Kidney epithelial cell (primary cell): ENCODE measurements around the gene ZSWIM3. TPM values are rescaled to one million over a fixed set of nuclear protein-coding genes. Genes with fewer than 3 reads are reported as not detected.

Experiments
- DNase-seq: peaks from one replicate; pipeline ENCODE4 v3.0.0-alpha.2; 2010; ENCODE audit warnings: low read depth
- H3K27me3 ChIP-seq: 2 replicates; pipeline ENCODE4 v1.6.0; 2011; ENCODE audit warnings: low read length; ENCODE audit not compliant: control insufficient read depth, insufficient read depth
- H3K36me3 ChIP-seq: 2 replicates; pipeline ENCODE4 v1.5.1; 2011; ENCODE audit warnings: low read length; ENCODE audit not compliant: control insufficient read depth, insufficient read depth
- H3K4me3 ChIP-seq: 2 replicates; pipeline ENCODE4 v1.5.1; 2011; ENCODE audit warnings: low read depth, mild to moderate bottlenecking, control low read depth, low read length
- CTCF ChIP-seq: IDR thresholded peaks from 2 replicates; pipeline ENCODE4 v1.5.1; 2011; ENCODE audit warnings: mild to moderate bottlenecking, moderate library complexity, low read length, control low read depth, inconsistent platforms; ENCODE audit not compliant: insufficient read depth, poor library complexity, severe bottlenecking
- total RNA-seq: library from RNA; depleted of rRNA; stranded (reverse); fragments of >200 nt; gene quantifications from 2 replicates; pipeline ENCODE4 v1.2.3, GENCODE V29; 2015

ZSWIM3 gene
- total RNA-seq, 1 donor from 2014 or later, result 4.7 TPM

GRCh38 chr20:45822857-45823256 is 34.6 kb upstream of the ZSWIM3 start:
- H3K36me3 ChIP-seq, result no peaks in the 10 kb centered on the region
- peaks cover 18% of the 10 kb centered on the region for H3K27me3 ChIP-seq
- DNase-seq, result no peak
- H3K4me3 ChIP-seq, result no peak overlapping the region
- TF ChIP-seq CTCF, result peak; percentile 1

GRCh38 chr20:45823949-45824835 is 33.2 kb upstream of the ZSWIM3 start:
- DNase-seq, result no peak
- Histone ChIP-seq H3K27me3 (peaks cover 18% of the 10 kb centered on the region), H3K36me3 (no peaks in the 10 kb centered on the region), H3K4me3 (no peak overlapping the region)
- TF ChIP-seq CTCF, result peak; percentile 53

- Histone ChIP-seq H3K27me3 (peaks cover 18% of the 10 kb centered on the region), H3K4me3 (no peak overlapping the region), H3K36me3 (no peaks in the 10 kb centered on the region)
- TF ChIP-seq CTCF, result no peak
- no peak for DNase-seq
These were observed 30.9 kb upstream of the ZSWIM3 start for GRCh38 chr20:45826381-45827019.

GRCh38 chr20:45827030-45827652 is 30.3 kb upstream of the ZSWIM3 start, which contains the start of gene TNNC2:
Gene TNNC2 (minus strand): TSS chr20:45827312. CDS start chr20:45827248, 64 bp downstream.
- peaks cover 18% of the 10 kb centered on the region for H3K27me3 ChIP-seq
- no peak for TF ChIP-seq CTCF
- no peak for DNase-seq
- no peaks in the 10 kb centered on the region for H3K36me3 ChIP-seq
- H3K4me3 ChIP-seq, result no peak within 1 kb of the TSS

- no peak for DNase-seq
- TF ChIP-seq CTCF, result no peak
- H3K36me3 ChIP-seq, result no peaks in the 10 kb centered on the region
- peaks cover 15% of the 10 kb centered on the region for H3K27me3 ChIP-seq
- no peak overlapping the region for H3K4me3 ChIP-seq
These were observed 29.7 kb upstream of the ZSWIM3 start for GRCh38 chr20:45827712-45828111.
